GM13977 (cell line): ENCODE results near the gene CORO7.

Source experiments
- DNase-seq: peaks from one replicate; pipeline ENCODE4 v3.0.0; 2012; ENCODE audit warnings: low spot score
- in situ Hi-C: fragments of 300-500 bp; cut with MboI; formaldehyde crosslinking; loops from one replicate; pipeline ENCODE4 v1.12.0; 2022; ENCODE audit warnings: low sequenced_read_pairs, low pct_unique_long_range_greater_than_20kb, mixed read lengths, inconsistent platforms; ENCODE audit not compliant: unreplicated experiment
- TF ChIP-seq, protein P1 (sequence below): IDR thresholded peaks from 2 replicates; pipeline ENCODE4 v1.5.1; 2012; ENCODE audit warnings: mild to moderate bottlenecking, control low read depth; ENCODE audit not compliant: insufficient read depth; ENCODE audit errors: extremely low read depth, missing control alignments

CORO7 gene

GRCh38 chr16:4454623-4455022 lies 38.2 kb upstream of the CORO7 start:
- no peak for DNase-seq
- TF ChIP-seq, protein P1, sequence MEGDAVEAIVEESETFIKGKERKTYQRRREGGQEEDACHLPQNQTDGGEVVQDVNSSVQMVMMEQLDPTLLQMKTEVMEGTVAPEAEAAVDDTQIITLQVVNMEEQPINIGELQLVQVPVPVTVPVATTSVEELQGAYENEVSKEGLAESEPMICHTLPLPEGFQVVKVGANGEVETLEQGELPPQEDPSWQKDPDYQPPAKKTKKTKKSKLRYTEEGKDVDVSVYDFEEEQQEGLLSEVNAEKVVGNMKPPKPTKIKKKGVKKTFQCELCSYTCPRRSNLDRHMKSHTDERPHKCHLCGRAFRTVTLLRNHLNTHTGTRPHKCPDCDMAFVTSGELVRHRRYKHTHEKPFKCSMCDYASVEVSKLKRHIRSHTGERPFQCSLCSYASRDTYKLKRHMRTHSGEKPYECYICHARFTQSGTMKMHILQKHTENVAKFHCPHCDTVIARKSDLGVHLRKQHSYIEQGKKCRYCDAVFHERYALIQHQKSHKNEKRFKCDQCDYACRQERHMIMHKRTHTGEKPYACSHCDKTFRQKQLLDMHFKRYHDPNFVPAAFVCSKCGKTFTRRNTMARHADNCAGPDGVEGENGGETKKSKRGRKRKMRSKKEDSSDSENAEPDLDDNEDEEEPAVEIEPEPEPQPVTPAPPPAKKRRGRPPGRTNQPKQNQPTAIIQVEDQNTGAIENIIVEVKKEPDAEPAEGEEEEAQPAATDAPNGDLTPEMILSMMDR: no peak
- in situ Hi-C loops: no loop called here

DNA sequence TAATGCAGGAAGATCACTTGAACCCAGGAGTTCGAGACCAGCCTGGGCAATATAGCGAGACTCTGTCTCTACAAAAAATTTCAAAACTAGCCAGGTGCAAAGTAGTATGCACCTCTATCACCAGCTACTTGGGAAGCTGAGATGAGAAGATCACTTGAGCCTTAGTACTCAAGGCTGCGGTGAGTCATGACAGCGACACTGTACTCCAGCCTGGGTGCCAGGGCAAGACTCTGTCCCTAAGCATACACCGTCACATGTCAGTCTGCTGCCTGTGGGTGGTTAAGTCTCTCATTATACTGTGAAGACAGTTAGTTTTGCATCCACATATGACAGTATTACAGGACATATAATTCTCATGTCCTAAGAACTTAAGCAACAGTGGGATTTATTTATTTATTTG lies 36.3 kb upstream of the CORO7 start:
- TF ChIP-seq, protein P1: no peak
- no peak for DNase-seq
- in situ Hi-C loops: no loop called here

- TF ChIP-seq, protein P1: no peak
- in situ Hi-C loops: no loop called here
- DNase-seq: no peak
Observed at GRCh38 chr16:4450931-4451519, 34.6 kb upstream of the CORO7 start.

DNA sequence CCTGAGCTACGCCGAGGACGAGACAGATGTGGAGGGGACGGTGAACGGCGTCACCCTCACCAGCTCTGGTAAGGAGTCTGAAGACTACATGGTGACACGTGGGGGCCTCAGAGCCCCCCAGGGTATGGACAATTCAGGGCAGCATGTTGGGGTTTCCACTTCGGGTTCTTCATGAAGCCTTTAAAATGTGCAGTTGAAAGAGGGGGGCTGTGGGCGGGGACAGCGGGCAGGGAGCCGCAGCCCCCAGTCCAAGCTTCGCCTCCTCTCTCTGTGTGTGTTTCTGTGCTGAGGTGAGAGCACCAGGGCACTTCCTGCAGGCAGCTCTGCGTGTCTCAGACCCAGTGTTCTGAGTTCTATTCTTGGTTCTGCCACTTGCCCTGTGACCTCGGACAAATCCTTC lies 34.0 kb upstream of the CORO7 start:
- no peak for DNase-seq
- in situ Hi-C loops: no loop called here
- TF ChIP-seq, protein P1: no peak

GRCh38 chr16:4443986-4444385 lies 27.6 kb upstream of the CORO7 start:
- no peak for DNase-seq
- in situ Hi-C loops: no loop called here
- TF ChIP-seq, protein P1: no peak

- in situ Hi-C loops: no loop called here
- DNase-seq: no peak
- TF ChIP-seq, protein P1: no peak
Observed at GRCh38 chr16:4443271-4443670, 26.9 kb upstream of the CORO7 start.

DNA sequence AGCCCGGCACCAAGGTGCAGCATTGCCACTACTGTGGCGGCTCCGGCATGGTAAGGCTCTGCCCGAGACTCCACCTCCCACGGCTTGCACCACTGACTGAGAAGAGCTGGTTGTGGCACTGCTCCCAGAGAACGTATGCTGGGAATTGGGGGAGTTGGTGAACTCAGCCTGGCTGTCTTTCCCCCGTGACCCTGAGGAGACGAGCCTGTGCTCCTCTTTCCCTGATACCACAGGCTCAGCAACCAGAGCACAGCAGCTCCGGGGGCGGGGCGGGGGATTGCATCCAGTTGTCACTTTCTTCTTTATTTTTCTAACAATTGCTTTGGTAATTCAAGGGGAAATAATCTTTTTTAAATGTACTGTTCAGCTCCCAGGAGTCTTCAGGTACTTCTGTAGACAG lies 26.0 kb upstream of the CORO7 start:
- TF ChIP-seq, protein P1: no peak
- DNase-seq: no peak
- in situ Hi-C loops: no loop called here
